SK-N-MC (cell line): ENCODE data around the gene B3GNT9.

ENCODE experiments used
- EZH2 ChIP-seq: fragments of 200-600 bp; sonication (generic); IDR thresholded peaks from one replicate; pipeline ENCODE4 v1.6.1; 2017; ENCODE audit warnings: antibody characterized with exemption
- FOXP2 ChIP-seq: optimal IDR thresholded peaks from 2 replicates; pipeline ENCODE3; 2011; ENCODE audit warnings: mild to moderate bottlenecking, moderate library complexity; ENCODE audit not compliant: insufficient read depth; ENCODE audit errors: extremely low read length, control extremely low read depth
- POLR2AphosphoS5 ChIP-seq: IDR thresholded peaks from 2 replicates; pipeline ENCODE4 v1.6.1; 2012; ENCODE audit warnings: mild to moderate bottlenecking, low read depth, low read length, borderline replicate concordance

DNA sequence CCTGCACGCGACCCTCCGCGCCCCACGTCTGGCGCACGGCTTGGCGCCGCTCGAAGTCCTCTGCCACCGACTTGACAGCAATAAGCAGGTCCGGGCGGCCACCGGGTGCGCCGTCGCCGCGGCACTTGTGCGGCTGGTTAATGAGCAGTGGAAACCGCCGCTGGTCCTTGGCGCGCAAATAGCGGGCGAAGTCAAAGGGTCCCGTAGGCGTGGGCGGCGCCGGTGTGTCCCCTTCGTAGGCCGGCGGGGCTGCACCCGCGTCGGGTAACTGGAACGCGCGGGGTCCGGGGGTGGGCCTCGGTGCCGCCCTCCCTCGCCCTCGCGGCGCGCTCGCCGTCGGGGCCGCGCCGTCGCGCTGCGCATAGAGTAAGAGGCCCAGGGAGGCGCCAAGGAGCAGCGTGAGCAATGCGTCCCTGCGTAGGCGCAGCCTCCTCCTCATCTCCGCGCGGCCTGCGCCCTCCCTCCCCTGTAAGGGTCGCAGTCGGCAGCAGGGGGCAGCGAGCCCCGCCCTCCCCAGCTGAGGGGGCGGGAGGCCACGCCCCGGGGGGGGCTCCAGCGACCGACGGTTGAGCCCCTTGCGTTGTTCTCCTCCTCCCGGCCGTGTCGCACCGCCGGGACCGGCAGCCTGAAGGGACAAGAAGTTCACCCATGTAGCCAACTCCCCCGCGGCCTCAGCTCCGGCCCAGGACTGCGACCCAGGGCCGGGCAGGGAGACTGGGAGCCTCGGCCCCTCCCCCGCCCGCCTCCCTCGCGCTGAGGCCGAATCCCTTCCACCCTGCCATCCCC is 558 bp downstream of the B3GNT9 start:
- TF ChIP-seq EZH2 (no peak), POLR2AphosphoS5 (no peak), FOXP2 (no peak)
